Upper lobe of left lung (tissue), 4 donors: ENCODE data around the gene BUD13.

Experiments
- POLR2AphosphoS5 ChIP-seq, 2 donors: sonication (generic); formaldehyde crosslinking; IDR thresholded peaks; one replicate each; pipeline ENCODE4 v1.5.1; 2017; ENCODE audit warnings: antibody characterized with exemption in 2 of 2
- TF ChIP-seq, protein P1 (sequence below), 6 experiments: fragments of 450-650 bp in 4 of 6; fragments of 200-600 bp in 2 of 6; sonication (generic) in 2 of 6; IDR thresholded peaks; one replicate each; pipeline ENCODE4 v1.5.1; 2016 to 2019; ENCODE audit warnings: antibody characterized with exemption in 6 of 6

DNA sequence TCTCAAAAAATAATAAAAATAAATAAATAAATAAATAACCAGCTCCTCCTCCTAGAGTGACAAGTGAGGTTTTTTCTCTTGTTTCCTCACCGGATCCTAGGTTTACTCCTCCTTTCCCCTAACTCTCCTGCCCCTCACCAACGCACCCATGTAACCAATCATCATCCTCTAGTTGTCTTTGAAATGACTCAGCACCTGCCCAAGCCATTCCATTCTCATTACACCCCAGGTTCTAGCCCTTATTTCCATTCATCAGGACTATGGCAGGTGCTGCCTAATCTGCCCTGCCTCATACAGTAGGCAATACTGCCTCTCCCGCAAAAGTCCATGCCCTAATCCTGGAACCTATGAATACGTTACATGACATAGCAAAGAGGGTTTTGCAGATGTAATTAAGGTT lies 60.4 kb downstream of the BUD13 start:
- no peak for TF ChIP-seq POLR2AphosphoS5 (IDR thresholded peaks at IDR 0.05)
- TF ChIP-seq, protein P1, sequence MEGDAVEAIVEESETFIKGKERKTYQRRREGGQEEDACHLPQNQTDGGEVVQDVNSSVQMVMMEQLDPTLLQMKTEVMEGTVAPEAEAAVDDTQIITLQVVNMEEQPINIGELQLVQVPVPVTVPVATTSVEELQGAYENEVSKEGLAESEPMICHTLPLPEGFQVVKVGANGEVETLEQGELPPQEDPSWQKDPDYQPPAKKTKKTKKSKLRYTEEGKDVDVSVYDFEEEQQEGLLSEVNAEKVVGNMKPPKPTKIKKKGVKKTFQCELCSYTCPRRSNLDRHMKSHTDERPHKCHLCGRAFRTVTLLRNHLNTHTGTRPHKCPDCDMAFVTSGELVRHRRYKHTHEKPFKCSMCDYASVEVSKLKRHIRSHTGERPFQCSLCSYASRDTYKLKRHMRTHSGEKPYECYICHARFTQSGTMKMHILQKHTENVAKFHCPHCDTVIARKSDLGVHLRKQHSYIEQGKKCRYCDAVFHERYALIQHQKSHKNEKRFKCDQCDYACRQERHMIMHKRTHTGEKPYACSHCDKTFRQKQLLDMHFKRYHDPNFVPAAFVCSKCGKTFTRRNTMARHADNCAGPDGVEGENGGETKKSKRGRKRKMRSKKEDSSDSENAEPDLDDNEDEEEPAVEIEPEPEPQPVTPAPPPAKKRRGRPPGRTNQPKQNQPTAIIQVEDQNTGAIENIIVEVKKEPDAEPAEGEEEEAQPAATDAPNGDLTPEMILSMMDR (IDR thresholded peaks at IDR 0.05), result no peak
